ENCODE data around the gene ZNF385B.

The ZNF385B gene

DNA sequence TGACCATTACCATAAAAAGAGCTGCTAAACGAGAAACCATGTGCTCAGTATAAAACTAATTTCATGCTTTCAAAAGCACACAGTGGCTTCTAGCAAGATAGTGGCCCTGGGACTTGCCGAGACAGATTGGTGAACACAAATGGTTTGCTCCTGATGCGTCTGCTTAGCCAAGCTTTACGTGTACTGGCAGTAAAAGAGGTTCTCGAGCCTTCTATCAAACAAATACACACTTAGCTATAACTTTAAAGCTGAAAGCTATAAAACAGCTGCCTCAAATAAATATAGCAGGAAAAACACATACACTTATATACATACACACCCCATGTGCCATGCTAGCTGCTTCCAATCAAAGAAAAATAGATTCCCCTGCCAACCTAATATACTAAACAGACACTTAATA is 117.0 kb downstream of the ZNF385B start:
- DNase-seq (ENCODE audit: low spot score) = no peak

DNA sequence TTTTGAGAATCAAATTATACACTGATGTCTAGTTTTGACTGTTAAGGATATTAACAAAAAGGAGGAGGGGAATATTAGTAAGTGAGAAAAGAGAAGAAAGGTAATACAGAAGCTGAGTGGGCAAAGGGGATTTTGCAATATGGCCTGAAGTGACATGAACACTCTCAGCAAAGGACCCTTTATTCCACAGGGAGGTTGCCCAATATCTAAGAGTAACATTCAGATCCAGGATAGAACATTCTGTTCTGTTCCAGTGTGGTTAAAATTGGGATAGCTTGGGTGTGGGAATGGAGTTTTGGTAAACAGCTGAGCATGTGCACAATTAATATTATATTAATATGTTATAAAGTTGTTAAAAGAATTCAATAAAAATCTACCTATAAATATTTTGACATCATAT is 120.1 kb downstream of the ZNF385B start:
- DNase-seq (ENCODE audit: low spot score) = no peak

DNA sequence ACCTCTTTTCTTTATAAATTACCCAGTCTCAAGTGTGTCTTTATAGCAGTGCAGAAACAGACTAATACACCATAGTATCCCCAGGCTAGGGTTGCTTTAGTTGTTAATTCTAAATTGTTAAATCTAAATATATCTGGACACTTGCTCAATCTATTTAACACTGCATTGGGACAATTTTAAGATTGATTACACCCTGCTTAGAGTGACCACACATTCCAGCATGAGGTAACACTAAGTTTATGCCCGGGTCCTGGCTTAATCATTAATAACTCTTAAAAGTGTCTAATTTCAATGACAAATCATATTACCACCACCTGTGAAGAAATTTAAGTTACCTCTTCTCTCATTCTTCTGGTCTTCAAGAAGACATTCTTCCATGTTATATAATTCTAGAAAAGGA is 131.4 kb downstream of the ZNF385B start:
- no peak for DNase-seq (ENCODE audit: low spot score)

DNA sequence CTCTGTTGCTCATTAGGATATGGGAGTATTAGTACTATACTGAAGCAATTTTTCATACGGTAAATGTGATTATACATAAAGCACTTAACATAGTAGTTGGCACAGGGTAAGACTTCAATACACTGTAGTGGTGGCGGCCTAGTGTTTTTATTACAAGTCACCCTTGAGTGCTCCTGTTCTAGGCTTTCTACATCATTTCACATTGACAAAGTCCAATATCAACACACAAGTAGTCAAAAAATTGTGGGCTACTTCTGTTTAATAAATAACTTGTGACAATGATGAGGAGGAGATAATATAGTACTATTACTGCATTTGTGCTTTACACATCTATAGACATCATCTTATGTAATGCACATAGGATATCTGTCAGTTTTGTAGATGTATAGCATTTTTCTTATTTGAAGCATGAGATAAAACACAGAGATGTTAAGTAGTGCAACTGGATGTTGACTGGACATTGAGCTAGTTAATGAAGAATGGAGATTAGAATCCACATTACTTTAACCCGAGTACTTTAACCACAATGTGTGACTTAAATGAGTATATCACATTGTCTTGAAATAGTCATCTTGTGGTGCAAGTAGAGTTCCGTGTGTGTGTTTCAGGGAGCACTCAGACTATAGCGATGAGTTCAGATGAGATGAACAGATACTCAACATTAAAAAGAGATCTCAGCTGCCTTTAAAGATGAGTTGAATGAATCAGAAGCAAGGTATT is 134.8 kb downstream of the ZNF385B start:
- DNase-seq (ENCODE audit: low spot score) = no peak

DNA sequence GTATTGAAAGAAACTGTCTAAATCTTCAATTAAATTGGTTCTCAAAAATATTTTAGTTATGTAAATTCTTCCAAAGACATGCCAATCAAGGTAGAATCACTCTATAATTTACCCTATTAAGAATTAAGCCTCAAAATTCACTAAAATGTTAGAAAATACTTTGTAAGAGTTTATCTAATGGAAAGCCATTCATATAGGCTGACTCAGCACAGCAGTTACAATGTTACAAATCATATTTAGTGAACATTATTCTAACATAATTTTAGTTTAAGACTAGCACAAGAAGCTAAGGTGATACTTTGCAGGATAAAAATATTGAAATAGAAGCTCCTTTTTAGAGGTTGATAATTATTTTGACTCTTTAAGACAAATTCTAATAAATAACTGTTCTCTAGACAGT is 137.0 kb downstream of the ZNF385B start:
- DNase-seq (ENCODE audit: low spot score) = no peak

DNA sequence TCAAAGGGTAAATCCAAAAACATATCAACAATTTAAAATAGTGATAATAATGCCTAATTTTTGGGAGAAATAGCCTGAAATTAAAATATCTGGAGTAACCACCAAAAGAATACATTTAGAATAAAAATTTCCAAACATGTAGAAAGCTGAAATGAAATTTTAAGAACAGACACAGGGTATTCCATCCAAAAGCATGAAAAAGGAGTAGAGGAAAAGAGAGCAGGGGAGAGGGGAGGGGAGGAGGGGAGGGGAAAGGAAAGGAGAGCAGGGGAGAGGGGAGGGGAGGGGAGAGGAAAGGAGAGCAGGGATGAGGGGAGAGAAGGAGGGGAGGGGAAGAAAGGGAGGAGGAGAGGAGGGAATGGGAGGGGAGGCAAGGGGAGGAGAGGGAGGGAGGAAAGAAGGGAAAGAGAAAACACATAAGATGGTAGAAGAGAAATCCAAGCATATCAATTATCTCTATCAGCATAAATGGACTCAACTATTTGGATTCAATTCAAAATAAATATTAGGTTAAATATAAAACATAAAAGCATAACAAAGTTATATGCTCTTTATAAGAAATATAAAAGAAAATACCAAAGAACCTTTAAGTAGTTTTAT is 141.1 kb downstream of the ZNF385B start:
- no peak for DNase-seq (ENCODE audit: low spot score)

DNA sequence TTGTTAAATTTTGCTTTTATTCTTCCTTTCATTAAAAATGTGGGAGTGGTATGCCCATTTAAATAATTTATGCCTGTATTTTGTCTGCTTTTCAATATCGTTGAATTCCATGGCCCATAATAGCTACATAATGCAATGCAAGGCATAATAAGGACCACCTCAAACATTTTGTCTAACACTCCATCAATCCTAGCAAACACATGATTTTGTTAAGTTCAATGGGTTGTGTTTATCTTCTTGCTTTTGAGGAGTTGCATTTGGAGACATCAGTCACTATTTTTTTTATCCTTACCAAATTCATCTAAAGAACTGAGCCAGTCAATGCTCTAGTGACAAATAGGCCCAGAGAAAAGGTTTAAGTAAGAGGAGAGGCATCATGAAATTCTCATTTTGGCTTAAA is 145.5 kb downstream of the ZNF385B start:
- no peak for DNase-seq (ENCODE audit: low spot score)

DNA sequence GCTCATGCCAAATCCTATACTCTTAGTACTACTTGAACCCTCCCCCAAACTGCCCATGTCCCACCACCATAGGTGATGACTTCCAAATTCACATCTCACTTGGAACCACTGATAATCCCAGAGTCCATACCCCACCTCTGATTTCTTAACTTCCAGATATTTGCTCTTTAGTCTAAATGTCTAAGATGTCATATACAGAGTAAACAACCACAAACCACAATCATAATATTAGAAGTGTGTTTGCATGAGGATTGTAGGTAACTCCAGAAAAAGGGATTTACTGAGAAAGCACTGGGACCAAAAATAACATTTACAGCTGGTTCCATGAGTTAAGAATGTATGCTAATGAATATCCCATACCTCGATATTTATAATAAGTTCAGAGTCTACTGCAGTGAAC is 146.2 kb downstream of the ZNF385B start:
- DNase-seq (ENCODE audit: low spot score) = no peak

DNA sequence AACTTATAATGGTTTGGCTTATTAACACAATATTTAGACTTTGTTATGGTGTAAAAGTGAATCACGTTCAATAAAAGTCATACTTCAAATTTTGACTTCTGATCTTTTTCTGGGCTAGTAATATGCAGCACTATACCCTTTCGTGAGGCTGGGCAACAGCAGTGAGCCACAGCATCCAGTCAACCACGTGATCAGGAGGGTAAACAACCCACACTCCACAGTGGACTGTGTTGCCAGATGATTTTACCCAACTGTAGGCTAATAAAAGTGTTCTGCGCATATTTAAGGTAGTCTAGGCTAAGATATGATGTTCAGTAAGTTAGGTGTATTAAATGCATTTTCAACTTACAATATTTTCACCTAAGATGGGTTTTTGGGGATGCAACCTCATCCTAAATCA is 148.6 kb downstream of the ZNF385B start:
- no peak for DNase-seq (ENCODE audit: low spot score)

DNA sequence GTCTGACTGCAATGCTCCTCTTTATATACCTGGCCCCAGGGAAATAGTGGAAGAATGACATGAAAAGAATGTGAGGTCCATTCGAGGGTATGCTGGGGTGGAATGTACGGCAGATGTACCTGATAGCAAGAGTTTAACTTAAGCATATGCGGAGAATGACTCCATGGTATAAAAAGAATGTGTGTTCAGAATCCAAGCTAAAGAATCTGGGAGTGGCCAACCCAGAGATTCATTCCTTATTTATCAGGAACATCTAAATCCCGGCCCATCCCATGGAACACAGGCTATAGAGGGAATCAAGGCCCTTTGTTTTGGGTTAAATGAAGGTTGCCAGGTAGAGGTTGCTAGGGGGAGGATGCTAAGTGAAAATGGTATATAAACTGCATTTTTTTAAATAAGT is 150.0 kb downstream of the ZNF385B start:
- DNase-seq (ENCODE audit: low spot score) = no peak

DNA sequence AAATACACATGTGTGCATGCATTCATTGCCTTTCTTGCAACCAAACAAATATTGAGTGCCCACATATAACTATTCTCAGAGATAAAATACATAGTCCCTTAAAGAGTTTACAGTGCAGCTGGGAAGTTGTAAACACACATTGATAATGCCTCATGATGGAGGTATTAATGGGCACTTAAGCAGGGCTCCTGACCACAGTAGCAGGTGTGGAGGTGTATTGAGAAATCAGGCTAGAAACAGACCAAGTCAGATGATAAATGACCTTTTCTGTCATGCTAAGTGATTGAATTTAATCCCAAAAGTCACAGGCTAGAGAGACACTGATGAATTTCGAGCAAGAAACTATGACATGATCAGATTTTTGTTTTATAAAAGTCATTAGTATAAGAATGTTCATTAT is 157.7 kb downstream of the ZNF385B start:
- no peak for DNase-seq (ENCODE audit: low spot score)

DNA sequence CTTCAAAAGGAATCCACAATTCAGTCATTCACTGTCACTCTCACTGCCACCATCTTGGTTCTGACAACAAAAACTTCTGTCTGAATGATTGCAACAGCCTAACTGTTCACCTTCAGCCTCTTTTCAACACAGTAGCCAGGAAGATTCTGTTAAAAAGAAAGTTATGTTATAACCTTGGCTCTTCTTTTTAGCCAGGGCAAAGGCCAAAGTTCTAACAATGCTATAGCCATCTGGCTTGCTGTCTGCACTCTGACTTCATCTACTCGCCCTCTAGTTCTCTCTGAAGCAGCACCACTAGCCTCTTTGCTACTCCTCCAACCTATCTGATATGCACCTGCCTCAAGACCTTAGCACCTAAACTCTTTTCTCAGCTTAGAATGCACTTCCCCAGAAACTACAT is 158.5 kb downstream of the ZNF385B start:
- no peak for DNase-seq (ENCODE audit: low spot score)

DNA sequence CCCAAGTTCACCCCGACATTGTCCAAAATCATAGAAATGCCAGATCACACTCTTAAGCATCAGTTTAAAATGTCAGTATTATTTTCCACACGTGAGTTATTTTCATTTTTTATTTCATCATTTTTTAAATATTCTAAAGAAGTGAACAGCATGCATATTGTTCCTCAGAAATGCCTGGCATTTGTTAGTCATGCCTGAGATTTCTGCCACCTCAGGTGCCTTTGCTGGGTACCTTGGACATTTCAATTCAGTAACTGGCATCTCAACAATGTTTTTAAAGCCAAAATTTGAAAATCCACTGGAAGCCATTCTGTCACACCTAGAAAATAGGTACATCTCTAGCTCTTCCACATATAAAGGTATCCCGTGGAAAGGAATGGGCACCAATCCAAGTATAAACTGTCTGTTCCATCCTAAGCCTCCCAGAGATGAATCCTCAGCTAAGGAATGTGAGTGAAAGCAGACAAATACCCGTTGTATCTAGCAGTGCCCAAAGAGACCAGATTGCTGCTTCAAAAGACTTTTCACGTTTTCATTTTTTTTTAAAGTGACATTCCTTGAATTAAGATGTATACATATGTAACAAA is 159.8 kb downstream of the ZNF385B start:
- no peak for DNase-seq (ENCODE audit: low spot score)

DNA sequence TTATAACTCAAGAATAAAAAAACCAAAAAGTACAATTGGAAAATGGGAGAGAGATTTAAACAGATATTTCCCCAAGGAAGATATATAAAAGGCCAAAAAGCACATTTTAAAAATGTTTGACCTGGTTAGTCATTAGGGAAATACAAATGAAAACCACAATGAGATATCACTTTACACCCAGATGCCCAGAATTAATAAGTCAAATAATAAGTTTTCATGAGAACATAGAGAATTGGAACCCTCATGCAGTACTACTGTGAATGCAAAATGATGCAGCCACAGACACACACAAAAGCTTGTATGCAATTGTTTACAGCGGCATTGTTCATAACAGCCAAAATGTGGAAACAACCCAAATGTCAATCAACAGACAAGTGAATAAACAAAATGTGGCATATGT is 165.9 kb downstream of the ZNF385B start:
- no peak for DNase-seq (ENCODE audit: low spot score)

DNA sequence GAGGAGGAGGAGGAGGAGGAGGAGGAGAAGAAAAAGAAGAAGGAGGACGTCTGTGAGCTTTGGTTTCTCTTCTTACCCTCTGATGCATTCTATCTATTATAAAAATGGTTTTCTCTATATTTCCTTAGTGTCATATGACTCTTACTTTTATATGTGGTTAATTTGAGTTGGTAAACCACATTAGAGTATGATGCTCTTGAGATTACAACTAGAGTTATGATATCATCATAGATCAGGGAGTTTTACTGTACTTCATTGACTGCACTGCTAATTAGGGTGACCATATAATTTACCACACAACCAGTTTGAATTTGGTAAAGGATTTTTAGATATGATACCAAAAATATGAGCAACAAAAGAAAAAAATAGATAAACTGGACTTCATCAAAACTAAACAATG is 166.4 kb downstream of the ZNF385B start:
- no peak for DNase-seq (ENCODE audit: low spot score)

DNA sequence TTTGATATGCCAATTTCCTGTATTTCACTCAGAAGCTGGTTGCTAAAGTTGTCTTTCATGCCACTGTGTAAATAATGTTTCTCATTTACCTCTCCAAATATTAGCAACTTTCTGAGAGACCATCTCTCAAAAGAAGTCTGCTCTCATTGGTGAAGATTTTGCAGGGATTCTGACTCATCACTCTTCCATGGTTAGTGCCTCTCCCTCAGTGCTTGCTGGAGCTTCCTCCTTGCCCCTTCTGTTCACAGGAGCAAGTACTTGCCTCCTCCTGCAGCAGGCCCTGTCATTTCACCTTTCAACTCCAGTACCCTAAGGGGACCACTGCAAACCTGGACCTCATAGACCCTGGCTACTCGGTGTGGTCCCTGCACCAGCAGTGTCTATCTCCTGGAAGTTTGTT is 168.8 kb downstream of the ZNF385B start:
- DNase-seq (ENCODE audit: low spot score) = no peak

DNA sequence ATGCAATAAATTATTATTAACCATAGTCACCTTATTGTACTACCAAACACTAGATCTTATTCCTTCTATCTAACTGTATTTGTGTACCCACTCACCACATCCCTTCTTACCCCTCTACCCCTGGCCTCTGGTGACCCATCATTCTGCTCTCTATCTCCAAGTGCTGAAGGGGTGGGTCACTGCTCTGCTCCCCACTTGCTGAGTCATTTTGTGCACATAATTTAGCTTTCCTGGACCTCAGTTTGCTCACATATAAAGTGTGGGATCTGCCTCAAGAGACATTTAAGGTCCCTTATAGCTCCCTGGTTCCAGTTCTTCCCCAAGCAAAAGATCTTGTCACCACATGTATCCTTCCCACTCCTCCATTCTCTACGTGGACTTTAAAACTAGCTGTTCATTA is 169.4 kb downstream of the ZNF385B start:
- DNase-seq (ENCODE audit: low spot score) = no peak

DNA sequence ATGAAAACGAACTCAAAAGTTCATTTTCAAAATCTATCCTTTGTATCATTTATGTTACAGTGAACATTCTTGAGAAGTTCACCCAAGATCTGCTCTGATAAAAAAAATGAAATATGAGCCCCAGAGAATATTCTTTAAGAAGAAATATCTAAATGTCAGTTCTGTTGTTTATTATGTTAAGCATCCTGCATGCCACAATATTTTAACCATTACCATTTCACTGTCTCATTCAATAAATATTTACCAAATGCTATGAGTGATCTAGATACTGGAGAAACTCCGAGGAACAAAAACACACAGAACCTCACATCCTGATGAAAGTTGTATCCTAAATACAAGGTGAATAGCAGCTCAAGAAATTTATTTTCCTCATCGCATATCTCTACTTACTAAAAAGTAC is 170.2 kb downstream of the ZNF385B start:
- DNase-seq (ENCODE audit: low spot score) = no peak

DNA sequence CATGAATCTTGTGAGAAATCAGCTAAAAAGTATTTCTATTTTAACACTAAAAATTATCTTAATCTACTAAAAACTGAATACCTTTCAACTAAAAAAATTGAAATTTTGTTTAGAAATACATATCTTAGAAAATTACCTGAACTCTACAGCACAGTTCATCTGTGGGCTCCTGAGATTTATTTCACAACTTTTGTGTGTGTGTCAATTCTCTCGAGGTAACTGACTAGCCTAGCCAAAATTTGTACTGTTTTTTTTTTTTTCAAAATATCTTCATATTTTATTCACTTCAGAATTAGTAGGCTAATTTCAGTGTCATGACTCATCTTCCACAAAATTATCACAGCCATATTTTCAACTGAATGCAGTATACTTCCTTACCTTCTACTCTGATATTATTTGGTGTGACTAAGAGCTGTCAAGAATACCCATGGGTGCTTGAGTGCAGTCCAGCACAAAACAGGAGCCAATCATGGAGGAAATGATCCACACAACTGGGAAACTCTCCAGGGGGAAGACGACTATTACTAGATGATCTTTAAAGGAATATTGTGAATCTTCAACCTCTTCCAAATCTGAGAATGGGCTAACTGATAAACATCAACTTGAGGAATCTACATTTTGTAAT is 174.6 kb downstream of the ZNF385B start:
- no peak for DNase-seq (ENCODE audit: low spot score)

DNA sequence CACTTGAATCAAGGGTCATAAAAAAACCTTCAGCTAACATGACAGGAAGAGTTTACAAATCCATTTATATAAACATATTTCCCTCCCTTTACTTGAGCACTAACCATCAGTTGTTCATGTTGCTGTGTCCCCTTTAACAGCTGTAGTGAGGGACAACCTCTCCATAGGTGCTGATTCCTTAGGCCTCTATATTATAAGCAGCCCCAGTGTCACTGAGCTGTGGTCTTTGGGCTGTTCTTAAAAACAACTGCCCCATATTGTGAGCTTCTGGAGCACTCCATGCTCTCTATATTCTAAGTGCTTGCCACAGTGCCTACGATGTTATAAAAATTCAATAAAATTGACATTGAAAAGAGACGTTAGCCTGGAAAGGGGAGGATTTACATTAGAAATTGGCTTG is 175.3 kb downstream of the ZNF385B start:
- no peak for DNase-seq (ENCODE audit: low spot score)

DNA sequence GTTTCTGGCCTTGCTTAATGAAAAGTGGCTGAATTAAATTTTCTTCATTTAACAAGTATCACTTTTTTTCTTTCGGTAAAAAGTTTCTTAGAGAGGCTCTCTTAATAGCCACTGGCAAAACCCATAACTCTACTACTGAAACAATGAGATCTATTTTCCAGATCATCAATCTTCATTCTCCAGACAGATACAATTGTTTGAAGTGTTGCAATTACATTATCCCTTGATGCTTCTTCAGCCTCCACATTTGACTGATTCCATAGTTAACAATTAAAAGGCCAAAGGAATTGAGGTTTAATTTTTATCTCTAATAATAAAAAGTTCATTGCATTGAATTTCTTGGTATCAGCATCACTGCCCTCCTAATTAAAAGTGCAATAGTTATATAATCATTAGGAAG is 176.3 kb downstream of the ZNF385B start:
- DNase-seq (ENCODE audit: low spot score) = no peak

DNA sequence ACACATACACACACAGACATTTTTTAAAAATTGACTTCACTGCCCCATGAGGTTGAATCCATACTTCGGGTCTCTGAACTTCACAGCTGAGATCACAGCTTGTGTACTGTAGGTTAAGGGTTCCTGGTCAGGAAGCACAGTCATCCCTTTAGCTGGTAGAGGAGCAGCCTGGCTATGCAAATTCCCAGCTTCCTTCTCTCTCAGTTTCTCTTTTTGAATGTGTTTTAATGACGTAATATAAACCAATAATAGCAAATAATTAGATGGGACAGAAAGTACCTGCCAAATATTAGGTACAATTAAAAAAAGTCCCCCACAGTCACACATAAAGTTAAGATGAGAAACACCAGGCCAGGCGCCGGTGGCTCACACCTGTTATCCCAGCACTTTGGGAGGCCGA is 178.7 kb downstream of the ZNF385B start:
- no peak for DNase-seq (ENCODE audit: low spot score)

DNA sequence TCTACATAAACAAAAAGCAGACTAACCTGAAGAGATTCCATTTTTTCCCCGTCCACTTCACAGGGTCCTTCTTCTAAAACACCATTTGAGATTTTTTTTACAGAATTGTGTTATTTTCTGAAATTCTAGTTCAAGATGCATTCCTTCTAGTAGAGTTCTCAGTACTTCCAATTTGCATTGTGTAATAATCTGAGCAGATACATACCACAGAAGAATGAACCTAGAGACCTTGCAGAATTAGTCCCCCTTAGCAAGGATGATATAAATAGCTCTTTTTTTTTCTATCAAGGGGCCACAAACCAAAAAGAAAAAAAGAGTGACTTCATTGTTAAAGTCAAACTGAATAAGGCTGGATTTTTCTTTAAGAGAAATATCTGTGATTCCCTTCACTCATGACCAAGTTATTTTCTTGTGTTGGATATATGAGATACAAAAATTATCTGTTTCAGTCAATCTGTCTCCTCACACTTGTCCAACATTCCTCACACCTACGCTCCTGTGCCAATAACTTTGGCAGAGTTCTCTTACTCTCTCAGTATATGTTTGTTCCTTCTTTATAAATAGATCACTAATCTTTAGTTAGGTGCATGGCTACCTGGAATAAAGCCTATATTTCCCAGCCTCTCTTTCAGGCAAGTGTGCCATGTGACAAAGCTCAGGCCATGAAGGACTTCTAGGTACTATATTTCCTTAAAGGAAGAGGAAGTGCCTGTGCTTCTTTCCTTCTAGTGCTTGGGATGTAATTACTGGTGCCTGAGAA is 183.5 kb downstream of the ZNF385B start:
- DNase-seq (ENCODE audit: low spot score) = no peak
